Activated CD4-positive, alpha-beta T cell treated with anti-CD3 and anti-CD28 coated beads, Interleukin-10, Interleukin-2, amounts not matched to agents 100 ng/mL and 50 ng/mL, durations not matched to agents 16 hours and 8 hours (primary cell): ENCODE measurements around the gene FOXL2.

Source experiments
- DNase-seq: peaks from one replicate; pipeline ENCODE4 v3.0.0-alpha.2; 2020

The FOXL2 gene

DNA sequence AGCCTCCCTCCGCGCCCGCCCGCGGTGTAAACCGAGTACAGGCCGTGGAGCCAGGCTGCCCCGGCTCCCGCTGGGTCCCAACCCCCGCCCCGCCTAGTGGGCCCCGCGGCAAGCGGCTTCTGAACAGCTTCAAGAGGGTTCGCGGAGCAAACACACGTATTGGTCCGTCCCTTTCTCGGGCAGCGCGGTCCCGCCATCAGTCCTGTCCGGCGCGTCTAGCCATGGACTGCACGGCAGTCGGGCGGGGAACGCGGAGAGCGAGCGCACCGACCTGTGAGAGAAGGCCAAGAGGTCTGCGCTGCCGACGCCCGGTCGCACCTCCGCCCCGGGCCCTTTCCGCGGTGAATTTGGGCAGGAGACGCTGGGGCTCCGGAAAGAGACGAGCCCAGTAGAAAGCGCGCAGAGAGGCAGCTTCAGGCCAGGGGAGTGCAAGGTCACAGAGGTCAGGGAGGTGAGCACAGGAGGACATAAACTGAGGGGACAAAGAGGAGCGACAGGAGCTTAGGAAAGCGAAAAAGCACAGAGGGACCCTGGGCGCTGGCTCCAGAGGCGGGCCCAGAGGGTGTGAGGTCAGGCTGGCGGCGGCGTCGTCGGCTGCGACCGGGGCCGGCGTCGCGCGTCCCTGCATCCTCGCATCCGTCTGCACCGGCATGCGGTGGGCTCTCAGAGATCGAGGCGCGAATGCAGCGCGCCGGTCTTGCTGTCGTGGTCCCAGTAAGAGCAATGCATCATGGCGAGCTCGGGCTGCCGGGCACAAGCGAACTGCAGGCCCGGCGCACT lies 1.8 kb downstream of the FOXL2 start:
- peak; percentile 30 for DNase-seq

DNA sequence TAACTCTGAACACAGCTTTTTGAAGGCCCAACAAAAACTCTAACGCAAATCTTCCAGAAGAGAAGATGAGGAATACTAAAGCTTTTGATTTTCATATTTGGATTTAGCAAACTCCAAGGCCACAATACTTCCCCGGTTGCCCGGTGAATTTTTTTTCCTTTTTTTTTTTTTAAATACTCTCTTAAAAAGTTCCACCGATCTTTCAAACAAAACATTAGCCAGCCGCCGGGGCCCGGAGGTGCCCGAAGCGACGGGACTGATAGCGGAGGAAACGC lies 2.3 kb downstream of the FOXL2 start:
- DNase-seq, result no peak

DNA sequence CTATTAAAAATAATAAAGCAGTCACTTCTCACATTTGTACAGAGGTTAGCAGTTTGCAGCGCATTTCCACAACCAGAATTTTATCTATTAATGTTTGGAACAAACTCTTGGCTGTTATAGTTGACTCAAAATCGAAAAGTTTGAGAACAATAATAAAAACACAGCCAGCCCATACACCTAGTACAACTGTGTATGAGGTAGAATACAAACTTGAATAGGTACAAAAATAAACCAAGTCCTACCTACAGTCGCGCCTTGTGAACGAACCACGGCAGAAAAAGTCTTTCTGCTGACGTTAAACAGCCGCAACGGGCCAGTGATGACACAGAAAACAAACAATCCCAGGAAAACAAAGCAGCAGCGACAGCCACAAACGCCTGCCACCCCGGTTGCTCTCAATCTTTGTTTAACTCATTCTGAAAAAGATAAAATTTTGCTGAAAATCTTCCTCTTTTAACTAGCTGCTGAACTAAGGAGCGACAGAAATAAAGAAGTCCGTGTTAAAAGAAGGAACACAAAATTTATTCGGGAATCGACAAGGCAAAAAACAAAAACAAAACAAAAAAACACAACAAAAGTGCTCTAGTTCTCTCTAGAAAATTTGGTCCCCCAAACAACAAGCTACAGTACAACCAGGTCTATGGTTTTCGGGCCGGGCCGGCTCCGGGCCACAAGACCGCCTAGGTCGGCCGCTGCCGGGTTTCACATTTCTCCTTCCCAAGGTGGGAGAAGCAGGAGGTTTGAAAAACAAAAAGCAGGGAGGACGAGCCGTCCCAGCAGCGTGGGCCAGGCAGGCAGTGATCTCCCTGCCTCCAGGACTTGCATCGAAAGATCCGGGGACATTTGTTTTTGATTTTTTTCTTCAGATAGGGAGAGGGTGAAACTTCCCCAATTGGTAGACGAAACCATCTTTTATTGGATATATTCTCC lies 2.9 kb downstream of the FOXL2 start:
- DNase-seq, result no peak

DNA sequence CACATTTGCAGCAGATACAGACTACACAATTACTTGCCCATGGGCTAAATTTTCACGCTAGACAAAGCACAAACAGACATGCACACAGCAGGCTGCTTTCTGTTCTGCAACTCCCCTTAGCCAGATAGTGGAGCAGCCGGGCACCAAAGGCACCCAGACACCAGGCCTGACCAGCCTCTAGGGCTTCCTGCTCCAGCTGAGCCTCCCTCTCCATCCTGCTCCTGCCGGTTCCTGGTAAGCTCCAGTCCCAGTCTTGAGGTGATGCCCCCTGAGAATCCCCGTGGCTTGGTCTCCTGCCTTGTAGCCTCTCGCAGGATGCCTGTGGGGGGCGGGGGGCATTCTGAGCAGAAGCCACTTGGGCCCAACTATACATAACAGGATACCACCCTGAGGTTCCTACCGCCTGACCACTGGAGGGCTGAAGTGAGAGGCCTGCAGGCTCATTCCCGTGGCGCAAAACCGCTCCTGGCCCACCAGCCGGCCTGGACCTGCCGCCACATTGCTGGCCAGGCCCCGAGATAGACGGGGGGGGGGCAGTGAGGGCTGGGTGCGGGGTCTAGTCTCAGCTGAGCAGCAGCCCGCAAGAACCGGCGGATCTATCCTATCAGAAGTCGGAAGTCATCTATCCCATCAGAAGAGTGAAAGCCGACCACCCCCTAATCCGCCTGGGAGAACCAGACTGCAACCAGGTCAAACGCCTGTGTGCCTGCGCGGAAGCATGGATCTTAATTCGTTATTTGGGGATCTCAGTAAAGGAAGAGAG lies 3.9 kb downstream of the FOXL2 start:
- DNase-seq, result no peak

DNA sequence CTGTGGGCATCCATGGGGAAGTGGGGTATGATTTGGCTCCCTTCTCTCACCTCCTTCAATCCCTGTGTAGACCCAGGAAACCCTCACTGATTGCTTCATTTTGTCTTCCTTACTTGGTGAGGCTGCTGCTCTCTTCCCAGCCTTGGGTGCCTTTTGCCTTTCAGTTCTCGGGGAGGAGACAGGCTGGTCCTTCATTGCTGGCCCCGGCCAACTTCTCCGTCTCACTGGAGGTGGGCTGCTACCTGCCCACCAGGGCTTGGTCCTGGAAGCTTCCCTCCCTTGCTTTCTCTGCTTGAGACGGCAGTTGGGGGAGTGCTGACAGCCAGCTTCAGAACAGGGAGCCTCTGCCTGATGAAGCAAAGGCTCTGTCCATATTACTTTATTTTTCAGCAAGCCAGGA lies 4.7 kb downstream of the FOXL2 start:
- no peak for DNase-seq

DNA sequence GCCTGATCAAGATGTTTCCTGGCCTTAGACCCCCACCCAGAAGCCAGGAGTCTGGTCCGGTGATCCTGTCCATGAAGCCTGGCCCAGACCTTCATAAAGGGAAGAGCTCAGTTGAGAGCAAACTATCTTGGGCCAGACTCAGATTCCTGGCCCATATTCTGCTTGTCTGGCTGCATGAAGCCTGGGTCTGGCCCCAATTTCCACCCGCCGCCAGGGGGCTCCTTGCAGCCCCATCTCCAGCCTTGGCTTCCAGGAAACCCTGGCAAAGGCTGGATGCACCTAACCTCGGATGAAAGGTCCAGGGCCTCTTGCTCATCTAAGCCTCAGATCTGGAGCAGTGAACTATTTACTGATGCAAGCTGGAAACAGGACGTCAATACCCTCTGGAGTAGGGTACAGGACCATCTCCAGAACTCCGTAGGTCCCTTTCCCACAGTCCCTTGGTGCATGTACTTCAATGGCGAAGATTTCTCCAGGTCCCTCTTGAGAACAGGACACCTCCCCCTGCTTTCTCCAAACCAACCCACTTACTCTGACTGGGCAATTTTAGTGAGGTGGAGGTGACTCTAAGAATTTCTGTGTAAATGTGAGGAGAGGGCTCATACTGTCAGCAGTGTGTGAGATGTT lies 5.6 kb downstream of the FOXL2 start:
- DNase-seq, result peak; percentile 46

DNA sequence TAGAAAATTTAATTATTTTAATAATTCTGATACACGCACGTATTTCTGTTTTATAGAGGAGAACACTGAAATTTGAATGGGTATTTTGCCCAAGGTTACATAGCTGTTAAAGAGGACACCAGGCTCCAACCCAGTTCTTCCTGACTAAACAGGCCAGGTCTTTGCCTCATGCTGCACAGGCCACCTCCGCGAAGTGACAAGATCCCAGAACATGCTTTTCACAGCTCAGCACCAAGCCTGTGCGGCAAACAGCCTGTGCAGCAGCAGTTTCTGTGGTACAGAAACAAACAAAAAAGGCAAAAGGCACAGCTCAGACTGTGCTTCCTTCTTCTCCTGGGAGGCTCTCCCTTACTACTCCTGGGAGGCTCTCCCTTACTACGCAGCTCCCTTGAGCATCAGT lies 6.5 kb downstream of the FOXL2 start:
- no peak for DNase-seq

DNA sequence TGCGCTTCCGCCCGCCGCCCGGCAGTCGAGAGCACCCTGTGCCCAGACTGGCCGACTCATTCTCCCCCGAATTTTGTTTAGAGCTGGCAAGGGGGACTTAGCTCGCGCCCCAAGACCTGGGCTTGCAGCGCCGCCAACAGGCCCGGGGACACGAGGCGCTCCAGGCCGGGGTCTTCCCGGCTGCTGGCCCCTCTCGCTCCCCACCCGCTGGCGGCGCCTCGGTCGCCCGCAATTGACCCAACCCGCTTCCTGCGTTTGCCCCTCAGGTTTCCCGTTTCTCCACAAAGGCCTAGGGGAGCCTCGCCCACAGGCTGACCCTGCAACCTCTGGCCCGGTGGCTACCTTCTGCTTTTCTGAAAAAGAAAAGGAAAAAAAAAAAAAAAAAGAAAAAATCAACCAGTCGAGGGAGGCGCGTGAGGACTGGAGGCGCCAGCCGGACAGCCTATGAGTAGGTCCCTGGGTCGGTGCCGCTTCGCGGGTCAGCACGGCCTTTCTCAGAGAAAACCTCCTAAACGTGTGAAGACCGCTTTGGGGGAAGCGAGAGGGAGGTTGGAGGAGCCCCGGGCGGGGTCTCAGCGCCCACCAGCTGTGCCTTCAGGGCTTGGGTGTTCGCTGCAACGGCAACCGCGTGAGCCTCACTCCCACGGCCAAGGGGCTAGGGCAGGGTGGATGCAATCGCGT lies 7.2 kb downstream of the FOXL2 start:
- DNase-seq, result no peak

DNA sequence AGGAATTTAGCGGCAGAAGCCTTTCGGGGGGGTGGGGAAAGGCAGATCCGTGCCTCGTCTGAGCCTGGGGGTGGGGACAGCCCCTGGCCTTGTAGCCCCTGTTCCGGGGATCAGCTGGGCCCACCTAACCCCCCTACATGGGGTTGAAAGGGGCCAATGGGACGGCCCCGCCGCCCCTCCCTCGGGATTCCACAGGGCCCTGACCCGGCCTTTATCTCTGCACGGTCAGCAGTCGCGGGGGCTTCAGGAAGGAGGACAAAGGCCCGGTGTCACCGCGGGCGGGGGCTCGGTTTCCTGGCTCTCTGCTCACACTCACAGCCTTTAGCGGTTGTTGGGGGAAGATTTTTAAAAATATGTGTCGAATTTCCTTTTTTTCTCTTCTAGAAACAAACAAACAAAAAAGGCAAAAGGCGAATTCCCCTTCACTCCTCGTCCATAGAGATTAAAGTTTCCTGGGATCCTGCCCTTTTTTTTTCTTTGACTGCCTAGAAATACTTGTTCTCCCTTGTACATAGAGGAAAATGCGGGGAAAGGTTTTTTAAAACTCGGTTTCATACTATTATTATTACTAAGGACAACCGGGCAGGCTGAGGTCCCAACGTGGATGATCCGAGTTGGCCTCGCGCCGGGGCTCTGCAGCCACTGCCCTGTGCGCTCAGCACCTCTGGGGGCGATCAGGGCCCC lies 7.9 kb downstream of the FOXL2 start:
- no peak for DNase-seq

DNA sequence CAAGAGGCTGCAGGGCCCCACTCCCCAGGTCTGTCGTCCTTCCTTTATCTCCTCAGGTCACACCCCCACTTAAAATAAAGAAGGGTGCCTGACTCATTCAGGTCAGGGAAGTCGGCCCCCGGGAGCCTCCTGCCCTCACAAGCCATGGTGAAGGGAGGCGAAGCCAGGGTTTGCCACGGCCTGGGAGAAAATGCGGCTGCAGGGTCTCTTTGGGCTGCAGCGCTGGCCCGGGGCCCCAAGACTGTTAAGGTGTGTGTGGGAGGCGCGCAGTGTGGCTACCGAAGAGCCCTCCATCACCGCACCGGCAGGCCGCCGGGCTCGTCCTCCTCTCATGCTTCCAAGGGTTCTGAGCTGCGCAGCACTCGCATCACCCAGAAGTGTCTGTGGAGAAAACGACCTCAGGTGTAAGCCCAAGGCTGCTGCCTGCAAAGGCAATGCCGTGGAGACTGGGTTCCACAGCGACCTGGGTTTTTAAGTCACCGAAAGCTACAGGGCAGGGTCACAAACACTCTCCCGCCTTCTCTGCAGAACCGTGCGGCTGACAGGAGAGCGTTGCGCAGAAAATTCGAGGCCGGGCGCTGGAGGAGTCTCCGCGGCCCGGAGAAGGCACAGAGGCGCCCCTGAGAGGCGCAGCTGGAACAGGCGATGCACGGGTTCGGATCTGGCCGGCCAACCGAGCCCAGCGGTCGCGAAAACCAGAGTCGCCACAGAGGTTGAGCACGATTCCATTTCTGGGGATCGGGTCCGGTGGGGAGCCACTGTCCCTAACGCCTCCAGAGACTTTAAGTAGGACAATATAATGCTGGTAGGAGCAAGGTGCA lies 8.7 kb downstream of the FOXL2 start:
- no peak for DNase-seq

DNA sequence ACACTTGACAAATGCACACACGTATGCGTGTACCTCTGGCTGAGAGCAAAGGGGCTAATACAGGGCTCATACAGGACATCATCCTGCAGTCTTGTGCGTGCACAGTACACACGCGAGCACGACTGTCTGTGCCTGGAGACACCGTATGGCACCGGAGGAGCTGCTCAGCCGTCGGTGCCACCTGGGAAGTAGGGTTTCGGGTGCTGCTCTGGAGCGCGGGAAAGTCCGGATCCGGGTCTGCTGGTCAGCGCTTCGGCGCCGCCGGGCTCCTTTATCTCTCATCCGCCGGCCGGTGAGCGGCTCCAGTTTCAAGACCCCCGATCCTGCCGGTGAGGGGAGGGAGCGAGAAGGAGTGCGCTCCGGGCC lies 9.3 kb downstream of the FOXL2 start:
- no peak for DNase-seq

DNA sequence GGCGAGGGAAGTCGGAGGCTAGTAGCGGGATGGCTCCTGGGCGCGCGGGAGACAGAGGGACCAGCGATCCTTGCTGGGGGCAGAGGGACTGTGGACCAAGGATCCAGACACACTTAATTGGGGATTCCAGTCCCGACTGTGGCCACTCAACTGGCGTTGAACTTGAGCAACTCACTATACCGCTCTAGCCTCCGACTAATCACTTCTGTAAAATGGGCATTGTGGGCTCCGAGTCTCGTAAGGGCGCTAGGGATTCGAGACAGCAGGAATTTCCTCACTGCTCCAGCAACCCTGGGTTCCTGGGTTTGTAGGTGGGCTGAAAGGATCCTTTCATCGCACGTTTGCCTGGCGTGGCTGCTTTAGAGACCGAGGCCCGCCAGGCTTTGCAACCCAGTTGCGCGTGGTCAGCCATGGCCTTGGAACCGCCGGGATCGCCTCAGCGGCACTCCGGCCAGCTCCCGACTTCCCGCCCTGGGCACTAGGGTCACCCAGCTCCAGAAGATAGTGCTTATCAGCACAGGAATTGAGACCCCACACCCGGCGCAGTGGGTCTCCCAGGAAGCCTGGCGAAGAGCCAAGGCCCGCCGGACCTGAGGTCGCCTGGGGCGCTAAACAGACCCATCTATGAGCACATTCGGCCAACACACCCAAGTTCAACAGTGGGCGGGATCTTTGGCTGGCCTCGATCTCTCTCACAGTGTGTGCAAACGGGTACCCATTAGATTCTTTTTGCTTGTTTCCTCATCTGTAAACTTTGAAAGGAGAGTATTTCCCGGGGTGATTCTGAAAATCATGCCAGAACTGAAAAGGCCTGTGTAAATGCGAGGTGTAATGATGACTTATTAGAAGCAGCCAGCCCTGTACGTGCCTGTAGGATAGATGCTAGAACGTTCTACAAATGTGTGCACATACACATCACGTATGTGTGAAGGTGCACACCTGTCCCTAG lies 9.9 kb downstream of the FOXL2 start:
- DNase-seq, result no peak

DNA sequence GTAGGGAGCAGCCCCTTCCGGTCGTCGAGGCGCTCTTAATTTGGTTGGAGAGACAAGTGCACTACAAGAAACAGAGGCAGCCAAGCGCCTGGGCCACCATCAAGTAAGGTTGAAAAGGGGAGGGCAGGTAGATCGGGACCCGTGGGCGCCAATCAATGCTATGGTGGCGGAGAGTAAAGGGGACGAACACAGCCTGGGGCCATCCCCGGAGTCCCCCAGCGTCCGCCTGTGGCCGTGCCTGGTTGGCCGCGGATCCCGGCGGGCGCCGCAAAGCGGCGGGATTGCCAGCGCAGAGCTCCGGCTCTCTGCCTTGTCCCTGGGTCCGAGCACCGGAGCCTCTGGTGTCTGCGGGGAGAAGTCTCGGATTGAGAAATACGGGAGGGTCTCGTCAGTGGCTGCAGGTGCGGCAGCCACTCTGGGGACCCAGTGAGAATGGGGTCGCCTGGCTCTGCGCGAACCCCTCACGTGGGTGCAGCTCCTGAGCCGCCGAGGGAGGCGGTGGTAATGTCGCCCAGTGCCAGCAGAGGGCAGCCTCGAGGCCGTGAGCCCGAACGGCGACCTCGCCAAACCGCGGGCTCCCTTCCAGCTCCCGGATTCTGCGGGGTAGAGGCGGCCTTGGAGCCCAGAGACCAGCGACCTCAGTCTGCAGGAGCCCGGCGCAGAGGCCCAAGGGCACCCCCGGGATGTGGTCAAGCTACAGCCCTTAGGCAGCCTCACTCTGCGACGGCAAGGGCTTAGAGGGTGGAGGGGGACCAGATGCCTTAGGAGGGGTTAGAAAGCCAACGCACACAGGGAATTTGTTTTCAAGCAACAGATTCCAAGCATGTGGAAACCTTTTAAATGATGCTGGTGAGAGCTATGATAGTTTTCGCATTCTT lies 10.8 kb downstream of the FOXL2 start:
- peak; percentile 73 for DNase-seq

DNA sequence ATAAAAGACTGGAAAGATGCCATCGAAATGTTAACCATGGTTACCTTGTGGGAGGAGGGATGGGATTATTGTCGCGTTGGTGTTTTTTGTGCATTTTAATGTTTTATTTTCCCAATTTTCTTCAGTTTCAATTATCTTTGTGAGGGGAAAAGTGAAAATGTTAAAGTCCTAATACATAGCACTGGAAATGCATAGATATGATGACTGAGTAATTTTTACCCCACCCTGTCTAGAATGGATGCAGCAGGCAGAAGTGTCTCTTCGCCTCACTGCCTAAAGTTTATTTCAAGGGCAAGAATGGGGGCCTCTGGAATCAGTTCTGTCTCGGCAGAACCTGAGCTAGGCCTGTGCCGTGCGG lies 11.5 kb downstream of the FOXL2 start:
- no peak for DNase-seq

DNA sequence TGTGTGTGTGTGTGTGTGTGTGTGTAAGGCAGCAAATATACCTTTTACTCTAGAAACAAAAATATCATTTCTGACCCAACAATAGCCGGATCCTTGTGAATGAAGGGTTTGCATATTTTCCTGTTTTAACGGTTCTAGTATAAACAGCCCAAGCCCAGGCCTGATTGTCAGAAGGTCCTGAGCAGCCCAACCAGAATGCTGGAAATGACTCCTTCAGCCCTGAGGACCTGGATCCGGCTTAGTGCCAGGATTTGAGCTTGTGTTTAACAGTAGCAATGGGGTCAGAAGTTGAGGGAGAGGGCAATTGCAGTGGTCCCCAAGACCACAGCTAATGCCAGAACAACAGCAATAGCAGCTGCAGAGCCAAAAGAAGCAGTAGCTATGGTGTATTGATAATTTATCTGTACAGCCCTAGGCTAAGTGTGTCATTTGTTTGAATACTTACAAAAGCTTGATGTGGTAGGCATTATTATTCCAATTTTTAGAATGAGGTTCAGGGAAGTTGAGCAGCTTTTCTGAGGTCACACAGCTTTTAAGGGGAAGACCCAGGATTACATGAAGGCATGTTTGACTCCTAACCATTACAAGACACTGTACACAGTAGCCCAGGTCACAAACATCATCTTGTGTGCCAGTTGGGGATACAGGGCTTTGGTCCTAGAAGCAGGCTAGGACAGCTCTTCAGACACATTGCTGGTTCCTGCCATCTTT lies 12.8 kb downstream of the FOXL2 start:
- DNase-seq, result no peak

DNA sequence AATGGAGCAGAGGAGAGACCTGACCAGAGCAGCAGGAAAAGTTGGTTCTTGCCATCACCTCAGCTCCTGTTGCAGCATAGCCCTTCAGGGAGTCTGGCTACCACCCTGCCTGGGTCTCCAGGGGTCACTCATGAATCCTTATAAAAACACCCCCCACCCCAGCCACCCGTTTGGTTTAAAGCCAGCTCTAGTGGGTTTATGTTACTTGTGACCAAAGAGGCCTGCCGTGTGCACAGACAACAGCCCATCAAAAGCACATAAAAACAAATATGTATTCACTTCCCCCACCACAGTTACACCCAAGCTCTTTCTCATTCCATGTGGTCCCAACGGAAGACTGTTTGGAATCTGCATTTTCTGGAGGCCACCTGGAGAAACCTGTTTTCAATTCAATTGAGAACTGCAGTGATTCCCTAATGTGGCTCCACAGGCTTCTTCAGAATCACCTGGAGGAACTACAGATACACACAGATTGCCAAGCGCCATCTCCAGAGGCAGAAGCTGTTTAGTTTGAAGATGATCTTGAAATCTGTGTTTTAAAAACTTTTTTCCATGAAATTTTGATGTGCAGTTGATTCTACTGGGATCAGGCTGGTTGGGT lies 13.8 kb downstream of the FOXL2 start:
- DNase-seq, result no peak

DNA sequence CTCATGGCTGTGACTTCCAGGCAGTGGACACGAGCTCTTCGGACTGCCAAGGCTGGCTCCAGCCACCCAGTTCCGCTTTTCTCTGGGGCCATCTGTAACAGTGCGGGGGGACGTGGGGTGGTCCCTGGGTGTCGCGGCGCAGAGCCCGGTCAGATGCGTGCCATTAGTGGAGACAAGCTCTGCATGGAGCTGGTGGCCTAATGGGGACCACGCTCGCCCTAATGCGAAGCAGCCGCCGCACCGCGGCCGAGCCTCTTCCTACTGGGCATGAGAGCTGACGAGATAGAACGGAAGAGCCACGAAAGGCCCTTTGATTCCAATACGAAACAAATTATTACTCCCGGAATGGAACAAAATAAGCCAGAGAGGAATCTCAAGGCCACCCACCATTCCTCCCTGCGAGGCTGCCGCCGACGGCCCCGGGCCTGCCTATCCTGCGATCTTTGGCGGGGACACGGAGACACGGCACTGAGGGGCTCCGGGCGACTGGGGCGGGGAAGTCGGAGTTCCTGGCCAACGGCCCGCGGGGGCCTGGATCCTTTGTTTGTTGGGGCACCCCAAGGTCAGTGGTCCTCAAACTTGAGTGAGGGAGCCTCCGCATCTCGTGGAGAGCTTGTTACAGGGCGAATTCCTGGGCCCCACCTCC lies 18.1 kb downstream of the FOXL2 start:
- no peak for DNase-seq
